Fibroblast of villous mesenchyme (primary cell): Measurements from ENCODE around the gene COG5. TPM values are rescaled to one million over a fixed set of nuclear protein-coding genes. Genes with fewer than 3 reads are reported as not detected.

Experiments used
- DNase-seq: peaks from one replicate; pipeline ENCODE4 v3.0.0-alpha.2; 2010; ENCODE audit warnings: low read depth
- H3K4me3 ChIP-seq: 2 replicates; pipeline ENCODE4 v1.5.1; 2011; ENCODE audit warnings: low read depth, mild to moderate bottlenecking, low read length
- total RNA-seq: library from RNA; depleted of rRNA; stranded (reverse); fragments of >200 nt; gene quantifications from 2 replicates; pipeline ENCODE4 v1.2.3, GENCODE V29; 2012
- TF ChIP-seq, protein P1 (sequence below): IDR thresholded peaks from 2 replicates; pipeline ENCODE4 v1.5.1; 2012; ENCODE audit warnings: low read depth, mild to moderate bottlenecking, low read length; ENCODE audit not compliant: insufficient read depth

Gene COG5
- total RNA-seq, 1 donor = 32.0 TPM

DNA sequence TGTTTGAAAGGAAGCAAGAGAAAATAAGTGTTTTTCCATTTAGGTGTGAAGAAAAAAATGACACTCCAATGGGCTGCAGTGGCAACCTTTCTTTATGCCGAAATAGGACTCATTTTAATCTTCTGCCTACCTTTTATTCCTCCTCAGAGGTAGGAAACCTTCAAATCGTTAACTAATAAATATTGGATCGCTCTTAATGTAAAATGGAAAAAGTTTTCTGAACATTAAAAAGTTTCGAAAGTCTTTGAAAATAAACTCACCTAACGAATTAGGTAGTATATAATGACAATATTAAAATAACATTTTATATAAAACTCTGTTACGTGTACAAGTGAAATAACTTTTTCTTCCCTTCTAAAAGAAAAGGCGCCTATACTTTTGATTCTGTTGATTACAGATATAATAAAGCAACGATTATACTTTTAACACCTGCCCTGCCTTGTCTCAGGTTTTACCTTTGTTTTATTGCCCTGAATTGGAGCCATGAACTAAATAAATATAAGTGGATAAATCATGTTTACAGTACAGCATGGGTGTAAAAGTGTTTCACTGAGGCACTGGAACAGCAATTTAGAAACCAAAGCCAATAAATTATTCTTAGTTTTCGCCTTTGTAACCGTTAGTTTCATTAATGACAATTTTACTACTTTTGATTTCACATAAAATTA is 17.1 kb upstream of the COG5 start:
- TF ChIP-seq, protein P1, sequence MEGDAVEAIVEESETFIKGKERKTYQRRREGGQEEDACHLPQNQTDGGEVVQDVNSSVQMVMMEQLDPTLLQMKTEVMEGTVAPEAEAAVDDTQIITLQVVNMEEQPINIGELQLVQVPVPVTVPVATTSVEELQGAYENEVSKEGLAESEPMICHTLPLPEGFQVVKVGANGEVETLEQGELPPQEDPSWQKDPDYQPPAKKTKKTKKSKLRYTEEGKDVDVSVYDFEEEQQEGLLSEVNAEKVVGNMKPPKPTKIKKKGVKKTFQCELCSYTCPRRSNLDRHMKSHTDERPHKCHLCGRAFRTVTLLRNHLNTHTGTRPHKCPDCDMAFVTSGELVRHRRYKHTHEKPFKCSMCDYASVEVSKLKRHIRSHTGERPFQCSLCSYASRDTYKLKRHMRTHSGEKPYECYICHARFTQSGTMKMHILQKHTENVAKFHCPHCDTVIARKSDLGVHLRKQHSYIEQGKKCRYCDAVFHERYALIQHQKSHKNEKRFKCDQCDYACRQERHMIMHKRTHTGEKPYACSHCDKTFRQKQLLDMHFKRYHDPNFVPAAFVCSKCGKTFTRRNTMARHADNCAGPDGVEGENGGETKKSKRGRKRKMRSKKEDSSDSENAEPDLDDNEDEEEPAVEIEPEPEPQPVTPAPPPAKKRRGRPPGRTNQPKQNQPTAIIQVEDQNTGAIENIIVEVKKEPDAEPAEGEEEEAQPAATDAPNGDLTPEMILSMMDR = no peak
- peak overlapping the region; percentile 73 for H3K4me3 ChIP-seq
- DNase-seq = no peak

DNA sequence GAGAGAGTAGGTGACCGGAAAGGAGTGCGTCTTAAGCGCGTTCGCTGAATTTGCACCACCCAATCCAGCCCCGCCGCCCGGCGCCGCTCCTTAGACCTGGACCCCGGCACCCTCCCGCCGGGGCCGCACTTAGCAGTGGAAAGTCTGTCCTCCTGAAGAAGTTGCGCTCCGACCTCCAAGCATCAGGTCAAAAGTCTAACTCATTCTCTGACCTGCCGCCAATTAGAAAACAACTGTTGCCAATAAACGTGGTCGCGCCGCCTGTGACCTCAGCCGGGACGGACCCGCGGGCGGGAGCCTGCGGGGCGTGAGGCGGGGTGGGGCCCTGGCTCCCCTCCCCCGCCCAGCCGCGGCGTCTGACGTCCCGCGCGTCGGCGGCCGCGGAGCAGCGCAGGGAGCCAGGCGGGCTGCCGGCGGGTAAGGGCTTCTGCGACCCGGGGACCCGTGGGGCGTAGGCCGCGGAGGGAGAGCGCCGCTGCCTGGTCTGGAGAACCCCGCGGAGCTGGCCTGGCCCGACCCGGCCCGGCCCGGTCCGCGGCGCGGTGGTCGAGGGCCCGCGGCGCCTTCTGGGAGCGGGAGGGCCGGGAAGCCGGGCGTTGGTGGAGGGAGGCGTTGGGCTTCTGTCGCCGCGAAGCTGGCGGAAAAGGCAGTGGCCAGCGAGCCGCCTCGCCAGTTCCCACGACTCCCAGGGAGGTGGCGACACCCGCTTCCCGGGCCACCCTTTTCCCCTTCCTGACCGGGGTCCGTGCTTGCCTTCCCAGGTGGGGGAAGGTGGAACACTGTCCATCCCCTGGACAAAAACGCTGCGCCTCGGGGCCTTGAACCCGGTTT is 16.4 kb upstream of the COG5 start, which contains the start of gene BCAP29:
Gene BCAP29 (plus strand): TSS at position 362 of the 831 bp plus-strand sequence. CDS start 527 bp downstream, outside the sequence.
- peak; percentile 64 for DNase-seq
- TF ChIP-seq, protein P1 = peak; percentile 17
- H3K4me3 ChIP-seq = peak within 1 kb of the TSS; percentile 73

GRCh38 chr7:107579554-107579884 is 15.8 kb upstream of the COG5 start:
- DNase-seq = no peak
- TF ChIP-seq, protein P1 = no peak
- peak overlapping the region; percentile 73 for H3K4me3 ChIP-seq

DNA sequence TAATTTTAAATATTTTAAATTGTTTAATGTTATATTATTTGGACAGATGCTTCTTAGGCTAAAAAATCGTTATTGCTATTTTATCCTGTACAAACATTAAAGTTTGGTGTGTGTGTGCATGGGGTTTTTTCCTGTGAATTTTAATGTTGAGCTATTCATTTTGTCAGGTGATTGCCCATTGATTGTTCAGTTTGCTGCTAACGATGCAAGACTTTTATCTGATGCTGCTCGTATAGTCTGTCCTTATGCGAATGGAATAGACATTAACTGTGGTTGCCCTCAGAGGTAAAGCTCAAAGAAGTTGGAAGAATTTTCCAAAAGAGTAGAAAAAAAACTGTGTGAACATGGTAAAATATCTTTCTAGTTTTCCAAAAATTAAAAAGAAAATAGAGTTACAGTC is 9.8 kb upstream of the COG5 start:
- TF ChIP-seq, protein P1 = no peak

DNA sequence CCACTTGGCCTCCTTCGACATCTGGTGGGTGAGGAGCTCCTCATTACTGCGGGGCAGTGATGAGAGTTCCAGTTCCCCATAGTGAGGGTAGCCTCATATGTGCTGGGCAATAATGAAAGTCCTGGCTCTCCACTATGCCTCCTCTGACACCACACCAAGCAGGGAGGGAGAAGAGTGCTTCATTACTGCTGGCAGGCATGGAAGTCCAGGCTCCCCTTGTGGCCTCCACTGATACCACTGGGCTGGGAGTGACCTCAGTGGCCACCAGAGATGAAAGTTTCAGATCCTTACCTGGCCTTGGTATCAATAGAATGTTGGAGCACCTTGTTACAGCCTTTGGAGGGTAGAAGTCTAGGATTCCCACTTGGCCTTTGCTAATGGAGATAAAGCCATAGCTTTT is 6.6 kb upstream of the COG5 start:
- no peak for DNase-seq
- H3K4me3 ChIP-seq = no peak overlapping the region
- TF ChIP-seq, protein P1 = no peak

More for the DNA sequence above, 9.8 kb upstream of the COG5 start:
- DNase-seq = no peak
- no peak overlapping the region for H3K4me3 ChIP-seq

DNA sequence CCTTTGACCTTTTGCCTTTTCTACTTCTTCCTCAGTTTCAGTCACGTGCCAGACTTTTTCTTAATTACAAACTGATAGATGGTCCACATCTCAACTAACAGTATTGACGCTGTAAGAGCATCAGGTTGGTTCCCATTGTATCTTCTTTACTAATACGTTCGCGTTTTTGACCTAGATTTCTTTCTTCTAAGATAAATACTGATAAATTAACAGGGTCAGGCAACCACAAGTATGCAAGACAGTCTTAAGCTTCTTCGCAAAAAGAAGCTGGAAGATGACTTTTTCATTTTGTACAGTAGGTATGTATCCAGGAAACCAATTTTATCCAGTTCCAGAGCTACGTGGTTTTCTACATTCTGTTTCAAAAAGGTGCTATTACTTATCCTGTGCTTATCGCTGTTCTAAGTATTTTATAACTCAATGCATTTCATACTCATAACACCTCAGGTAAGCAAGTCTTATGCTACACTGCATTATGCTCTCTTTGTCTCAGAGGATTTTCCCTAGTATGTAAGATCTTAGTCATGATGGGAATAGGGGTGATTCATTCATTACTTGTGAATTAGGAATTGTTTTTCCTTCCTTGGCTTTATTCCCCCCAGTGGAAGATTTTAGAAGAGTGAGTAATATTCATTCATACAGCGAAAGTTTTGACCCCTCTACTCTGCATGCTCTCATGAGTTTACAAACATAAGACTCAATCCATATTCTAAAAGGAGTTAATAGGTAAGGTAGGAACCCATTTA is 1.0 kb upstream of the COG5 start:
- peak; percentile 61 for DNase-seq
- peak overlapping the region; percentile 79 for H3K4me3 ChIP-seq
- TF ChIP-seq, protein P1 = no peak
